Endothelial cell of umbilical vein (primary cell): ENCODE results near the gene ARHGAP10.

Experiments used
- EZH2 ChIP-seq: IDR thresholded peaks from 2 replicates; pipeline ENCODE4 v1.6.1; 2012; ENCODE audit warnings: borderline replicate concordance, low read depth, mild to moderate bottlenecking, moderate library complexity, low read length, inconsistent platforms; ENCODE audit not compliant: severe bottlenecking
- POLR2A ChIP-seq: IDR thresholded peaks from 2 replicates; pipeline ENCODE4 v1.6.1; 2012; ENCODE audit warnings: low read depth, mild to moderate bottlenecking, control low read depth, low read length
- POLR2AphosphoS5 ChIP-seq: IDR thresholded peaks from 2 replicates; pipeline ENCODE4 v1.6.1; 2012; ENCODE audit warnings: low read depth, mild to moderate bottlenecking, control low read depth, low read length, moderate library complexity; ENCODE audit not compliant: insufficient read depth
- TF ChIP-seq, protein P1 (sequence below), 2 donors: IDR thresholded peaks; 1 replicate in 1 of 2; 2 replicates in 1 of 2; pipeline ENCODE4 v1.5.1; 2011; ENCODE audit warnings: low read length in 2 of 2, mild to moderate bottlenecking in 2 of 2, moderate library complexity in 2 of 2, control low read depth in 1 of 2, inconsistent platforms in 1 of 2, low read depth in 1 of 2; ENCODE audit not compliant: insufficient read depth in 1 of 2; ENCODE audit errors: extremely low read depth in 1 of 2

GRCh38 chr4:147839663-147840062 lies 107.8 kb downstream of the ARHGAP10 start:
- no peak for TF ChIP-seq EZH2
- TF ChIP-seq, protein P1, sequence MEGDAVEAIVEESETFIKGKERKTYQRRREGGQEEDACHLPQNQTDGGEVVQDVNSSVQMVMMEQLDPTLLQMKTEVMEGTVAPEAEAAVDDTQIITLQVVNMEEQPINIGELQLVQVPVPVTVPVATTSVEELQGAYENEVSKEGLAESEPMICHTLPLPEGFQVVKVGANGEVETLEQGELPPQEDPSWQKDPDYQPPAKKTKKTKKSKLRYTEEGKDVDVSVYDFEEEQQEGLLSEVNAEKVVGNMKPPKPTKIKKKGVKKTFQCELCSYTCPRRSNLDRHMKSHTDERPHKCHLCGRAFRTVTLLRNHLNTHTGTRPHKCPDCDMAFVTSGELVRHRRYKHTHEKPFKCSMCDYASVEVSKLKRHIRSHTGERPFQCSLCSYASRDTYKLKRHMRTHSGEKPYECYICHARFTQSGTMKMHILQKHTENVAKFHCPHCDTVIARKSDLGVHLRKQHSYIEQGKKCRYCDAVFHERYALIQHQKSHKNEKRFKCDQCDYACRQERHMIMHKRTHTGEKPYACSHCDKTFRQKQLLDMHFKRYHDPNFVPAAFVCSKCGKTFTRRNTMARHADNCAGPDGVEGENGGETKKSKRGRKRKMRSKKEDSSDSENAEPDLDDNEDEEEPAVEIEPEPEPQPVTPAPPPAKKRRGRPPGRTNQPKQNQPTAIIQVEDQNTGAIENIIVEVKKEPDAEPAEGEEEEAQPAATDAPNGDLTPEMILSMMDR (IDR thresholded peaks at IDR 0.05; ENCODE audit: extremely low read depth in 1 of 2, insufficient read depth in 1 of 2, low read depth in 1 of 2, low read length in 2 of 2) = no peak
- no peak for TF ChIP-seq POLR2AphosphoS5
- no peak for TF ChIP-seq POLR2A
